ENCODE data around the gene UCHL1. TPM values are rescaled to one million over a fixed set of nuclear protein-coding genes. Genes with fewer than 3 reads are reported as not detected.
A peak's percentile ranks its signal among the peaks of the same experiment; 100 is the strongest.

The UCHL1 gene
- total RNA-seq, 6 donors from 2014 or later: 2.4 to 10.8 (median 7.3) TPM

GRCh38 chr4:41241919-41242318 is 14.8 kb upstream of the UCHL1 start:
- no peaks in the 10 kb centered on the region for H3K4me1 ChIP-seq
- no peak overlapping the region for H3K4me3 ChIP-seq
- H3K36me3 ChIP-seq: no peaks in the 10 kb centered on the region
- H3K27me3 ChIP-seq: no peaks in the 10 kb centered on the region
- no peaks in the 10 kb centered on the region for H3K9me3 ChIP-seq
- 81 to 100% methylated on average over 1 of the region's 1 CpG for WGBS, 2 donors
- H3K27ac ChIP-seq: no peak overlapping the region
- ATAC-seq (ENCODE audit: low FRiP score in 2 of 2): no peak
- TF ChIP-seq POLR2AphosphoS5 (IDR thresholded peaks at IDR 0.05): no peak
- no peak for DNase-seq

- TF ChIP-seq EP300 (IDR thresholded peaks at IDR 0.05) (no peak), CTCF (IDR thresholded peaks at IDR 0.05) (no peak), POLR2AphosphoS5 (IDR thresholded peaks at IDR 0.05) (no peak), POLR2A (IDR thresholded peaks at IDR 0.05) (no peak)
- ATAC-seq (ENCODE audit: low FRiP score in 2 of 2): no peak
- Histone ChIP-seq H3K9me3 (no peaks in the 10 kb centered on the region), H3K27me3 (no peaks in the 10 kb centered on the region), H3K36me3 (no peaks in the 10 kb centered on the region), H3K4me3 (no peak overlapping the region), H3K4me1 (no peaks in the 10 kb centered on the region), H3K27ac (no peak overlapping the region)
- no peak for DNase-seq
- WGBS, 2 donors: 89% methylated on average over 1 of the region's 1 CpG
These were observed 10.7 kb upstream of the UCHL1 start for GRCh38 chr4:41245983-41246382.

GRCh38 chr4:41256131-41256739 is 493 bp upstream of the UCHL1 start:
- Histone ChIP-seq H3K27ac (no peak overlapping the region), H3K4me1 (peaks cover 16 to 19% (median 16%) of the 10 kb centered on the region in 4 donors), H3K4me3 (peak overlapping the region in 3 of 4 donors; percentile 45 to 53 (median 53)), H3K27me3 (peaks cover 6 to 15% (median 13%) of the 10 kb centered on the region in 4 donors), H3K9me3 (no peaks in the 10 kb centered on the region), H3K36me3 (no peaks in the 10 kb centered on the region)
- WGBS, 2 donors: 30 to 38% methylated on average over 13 of the region's 13 CpGs
- DNase-seq (no peak), ATAC-seq (ENCODE audit: low FRiP score in 2 of 2) (no peak)
- TF ChIP-seq CTCF (IDR thresholded peaks at IDR 0.05) (no peak), POLR2A (IDR thresholded peaks at IDR 0.05) (no peak), POLR2AphosphoS5 (IDR thresholded peaks at IDR 0.05) (no peak), EP300 (IDR thresholded peaks at IDR 0.05) (no peak)

- H3K4me3 ChIP-seq: peak overlapping the region; percentile 30 to 53 (median 49)
- H3K4me1 ChIP-seq: peaks cover 16 to 19% (median 16%) of the 10 kb centered on the region in 4 donors
- ATAC-seq (ENCODE audit: low FRiP score in 2 of 2): peak; percentile 72 to 92
- H3K27me3 ChIP-seq: peaks cover 6 to 15% (median 13%) of the 10 kb centered on the region in 4 donors
- TF ChIP-seq POLR2A (IDR thresholded peaks at IDR 0.05): no peak
- TF ChIP-seq POLR2AphosphoS5 (IDR thresholded peaks at IDR 0.05): no peak
- peak in 1 of 6 experiments; percentile 11 for TF ChIP-seq CTCF (IDR thresholded peaks at IDR 0.05)
- no peak for TF ChIP-seq EP300 (IDR thresholded peaks at IDR 0.05)
- no peak overlapping the region for H3K27ac ChIP-seq
- no peaks in the 10 kb centered on the region for H3K9me3 ChIP-seq
- no peaks in the 10 kb centered on the region for H3K36me3 ChIP-seq
- DNase-seq: peak in 1 of 2 donors; percentile 92
- WGBS, 2 donors: 0 to 5% methylated on average over 1 to 35 of the region's 69 CpGs
These were observed 651 bp downstream of the UCHL1 start for GRCh38 chr4:41257257-41257901.

GRCh38 chr4:41257906-41258305 is 1.2 kb downstream of the UCHL1 start:
- Histone ChIP-seq H3K4me3 (peak overlapping the region; percentile 18 to 53 (median 49)), H3K36me3 (no peaks in the 10 kb centered on the region), H3K27me3 (peaks cover 6 to 15% (median 13%) of the 10 kb centered on the region in 4 donors), H3K4me1 (peaks cover 16 to 19% (median 16%) of the 10 kb centered on the region in 4 donors), H3K9me3 (no peaks in the 10 kb centered on the region), H3K27ac (no peak overlapping the region)
- TF ChIP-seq POLR2A (IDR thresholded peaks at IDR 0.05): no peak
- no peak for TF ChIP-seq CTCF (IDR thresholded peaks at IDR 0.05)
- TF ChIP-seq EP300 (IDR thresholded peaks at IDR 0.05): no peak
- no peak for TF ChIP-seq POLR2AphosphoS5 (IDR thresholded peaks at IDR 0.05)
- DNase-seq (no peak), ATAC-seq (ENCODE audit: low FRiP score in 2 of 2) (no peak)
- 30 to 31% methylated on average over 11 of the region's 11 CpGs for WGBS, 2 donors

Data from upper lobe of left lung (tissue), 6 donors.